Hepatocyte (in vitro differentiated cells): ENCODE results near the gene TIMM22.

Experiments
- EZH2 ChIP-seq: fragments of 200-600 bp; sonication (generic); IDR thresholded peaks from 2 replicates; pipeline ENCODE4 v1.6.1; 2016; ENCODE audit warnings: antibody characterized with exemption, mild to moderate bottlenecking, borderline replicate concordance
- EZH2phosphoT487 ChIP-seq: fragments of 200-600 bp; sonication (generic); IDR thresholded peaks from one replicate; pipeline ENCODE4 v1.6.1; 2018; ENCODE audit warnings: antibody characterized with exemption, mild to moderate bottlenecking, low read depth, moderate library complexity; ENCODE audit not compliant: unreplicated experiment, severe bottlenecking
- TF ChIP-seq, protein P1 (sequence below): fragments of 200-600 bp; sonication (generic); IDR thresholded peaks from 2 replicates; pipeline ENCODE4 v1.5.1; 2016; ENCODE audit warnings: antibody characterized with exemption, mild to moderate bottlenecking; ENCODE audit not compliant: poor library complexity

DNA sequence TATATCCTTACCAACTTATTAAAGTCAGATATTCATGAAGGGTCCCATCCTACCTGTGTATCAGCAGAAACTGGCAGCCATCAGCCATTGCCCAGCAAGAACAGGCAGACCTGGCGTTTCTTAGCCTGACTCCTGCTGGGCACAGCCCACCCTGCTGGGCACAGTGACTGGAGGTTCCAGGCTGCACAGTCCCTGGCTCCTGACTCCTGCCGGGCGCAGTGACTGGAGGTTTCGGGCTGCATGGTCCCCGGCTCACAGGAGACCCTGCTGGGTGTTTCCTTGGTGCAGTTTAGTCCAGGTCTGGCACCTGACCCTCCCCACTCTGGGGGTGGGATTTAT is 6.7 kb downstream of the TIMM22 start:
- TF ChIP-seq, protein P1, sequence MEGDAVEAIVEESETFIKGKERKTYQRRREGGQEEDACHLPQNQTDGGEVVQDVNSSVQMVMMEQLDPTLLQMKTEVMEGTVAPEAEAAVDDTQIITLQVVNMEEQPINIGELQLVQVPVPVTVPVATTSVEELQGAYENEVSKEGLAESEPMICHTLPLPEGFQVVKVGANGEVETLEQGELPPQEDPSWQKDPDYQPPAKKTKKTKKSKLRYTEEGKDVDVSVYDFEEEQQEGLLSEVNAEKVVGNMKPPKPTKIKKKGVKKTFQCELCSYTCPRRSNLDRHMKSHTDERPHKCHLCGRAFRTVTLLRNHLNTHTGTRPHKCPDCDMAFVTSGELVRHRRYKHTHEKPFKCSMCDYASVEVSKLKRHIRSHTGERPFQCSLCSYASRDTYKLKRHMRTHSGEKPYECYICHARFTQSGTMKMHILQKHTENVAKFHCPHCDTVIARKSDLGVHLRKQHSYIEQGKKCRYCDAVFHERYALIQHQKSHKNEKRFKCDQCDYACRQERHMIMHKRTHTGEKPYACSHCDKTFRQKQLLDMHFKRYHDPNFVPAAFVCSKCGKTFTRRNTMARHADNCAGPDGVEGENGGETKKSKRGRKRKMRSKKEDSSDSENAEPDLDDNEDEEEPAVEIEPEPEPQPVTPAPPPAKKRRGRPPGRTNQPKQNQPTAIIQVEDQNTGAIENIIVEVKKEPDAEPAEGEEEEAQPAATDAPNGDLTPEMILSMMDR, result no peak
- TF ChIP-seq EZH2phosphoT487, result no peak
- TF ChIP-seq EZH2, result no peak
